ENCODE measurements around the gene NDUFA13.
"Not testable (repeated sequence)": the region's sequence is repeated elsewhere in the genome, so short reads cannot be mapped to it uniquely, and the experiment has no call there.

NDUFA13 gene

DNA sequence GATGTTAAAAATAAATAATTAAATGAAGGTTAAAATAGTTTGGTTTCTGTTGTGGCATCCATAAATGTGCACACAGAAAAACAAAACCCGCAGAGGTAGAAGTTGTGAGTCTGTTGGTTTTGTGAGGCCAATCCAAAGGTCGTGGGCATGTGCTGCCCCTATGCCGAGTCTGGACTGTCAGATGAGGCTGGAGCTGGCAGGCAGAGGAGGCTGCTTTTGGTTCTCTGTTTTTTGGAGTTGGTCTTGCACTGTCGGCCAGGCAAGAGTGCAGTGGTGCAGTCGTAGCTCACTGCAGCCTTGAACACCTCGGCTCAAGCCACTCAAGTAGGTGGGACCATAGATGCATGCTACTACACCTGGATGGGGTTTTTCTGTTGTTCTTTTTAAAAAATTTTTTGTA is 44.3 kb upstream of the NDUFA13 start:
- Histone ChIP-seq H3K4me3 (ENCODE audit: low read depth, low read length) (no peak overlapping the region), H3K36me3 (ENCODE audit: control insufficient read depth in 2 of 2, insufficient read depth in 1 of 2, low read length in 2 of 2) (peaks cover 0 to 46% of the 10 kb centered on the region in 2 experiments; a peak in 1 of 3 replicates), H3K4me1 (ENCODE audit: control insufficient read depth, insufficient read depth, low read length) (no peaks in the 10 kb centered on the region), H3K9me3 (ENCODE audit: control insufficient read depth, insufficient read depth, low read depth, low read length) (no peaks in the 10 kb centered on the region), H3K27ac (ENCODE audit: extremely low read depth, low read depth, low read length) (no peak overlapping the region)
- ChIA-PET POLR2A (interaction anchor here (0.6 kb wide), 2 partner anchors 14 to 47 kb away, joined by 3 to 4 read pairs; no protein-coding TSS in a partner anchor), CTCF (interaction anchor here (1.1 to 1.7 kb wide), 2 partner anchors 19 to 105 kb away, joined by 3 to 4 read pairs; no protein-coding TSS in a partner anchor)
- TF ChIP-seq, protein P1, sequence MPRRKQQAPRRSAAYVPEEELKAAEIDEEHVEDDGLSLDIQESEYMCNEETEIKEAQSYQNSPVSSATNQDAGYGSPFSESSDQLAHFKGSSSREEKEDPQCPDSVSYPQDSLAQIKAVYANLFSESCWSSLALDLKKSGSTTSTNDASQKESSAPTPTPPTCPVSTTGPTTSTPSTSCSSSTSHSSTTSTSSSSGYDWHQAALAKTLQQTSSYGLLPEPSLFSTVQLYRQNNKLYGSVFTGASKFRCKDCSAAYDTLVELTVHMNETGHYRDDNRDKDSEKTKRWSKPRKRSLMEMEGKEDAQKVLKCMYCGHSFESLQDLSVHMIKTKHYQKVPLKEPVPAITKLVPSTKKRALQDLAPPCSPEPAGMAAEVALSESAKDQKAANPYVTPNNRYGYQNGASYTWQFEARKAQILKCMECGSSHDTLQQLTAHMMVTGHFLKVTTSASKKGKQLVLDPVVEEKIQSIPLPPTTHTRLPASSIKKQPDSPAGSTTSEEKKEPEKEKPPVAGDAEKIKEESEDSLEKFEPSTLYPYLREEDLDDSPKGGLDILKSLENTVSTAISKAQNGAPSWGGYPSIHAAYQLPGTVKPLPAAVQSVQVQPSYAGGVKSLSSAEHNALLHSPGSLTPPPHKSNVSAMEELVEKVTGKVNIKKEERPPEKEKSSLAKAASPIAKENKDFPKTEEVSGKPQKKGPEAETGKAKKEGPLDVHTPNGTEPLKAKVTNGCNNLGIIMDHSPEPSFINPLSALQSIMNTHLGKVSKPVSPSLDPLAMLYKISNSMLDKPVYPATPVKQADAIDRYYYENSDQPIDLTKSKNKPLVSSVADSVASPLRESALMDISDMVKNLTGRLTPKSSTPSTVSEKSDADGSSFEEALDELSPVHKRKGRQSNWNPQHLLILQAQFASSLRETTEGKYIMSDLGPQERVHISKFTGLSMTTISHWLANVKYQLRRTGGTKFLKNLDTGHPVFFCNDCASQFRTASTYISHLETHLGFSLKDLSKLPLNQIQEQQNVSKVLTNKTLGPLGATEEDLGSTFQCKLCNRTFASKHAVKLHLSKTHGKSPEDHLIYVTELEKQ (tag by site-specific recombination; IDR thresholded peaks at IDR 0.05; ENCODE audit: borderline replicate concordance): no peak

DNA sequence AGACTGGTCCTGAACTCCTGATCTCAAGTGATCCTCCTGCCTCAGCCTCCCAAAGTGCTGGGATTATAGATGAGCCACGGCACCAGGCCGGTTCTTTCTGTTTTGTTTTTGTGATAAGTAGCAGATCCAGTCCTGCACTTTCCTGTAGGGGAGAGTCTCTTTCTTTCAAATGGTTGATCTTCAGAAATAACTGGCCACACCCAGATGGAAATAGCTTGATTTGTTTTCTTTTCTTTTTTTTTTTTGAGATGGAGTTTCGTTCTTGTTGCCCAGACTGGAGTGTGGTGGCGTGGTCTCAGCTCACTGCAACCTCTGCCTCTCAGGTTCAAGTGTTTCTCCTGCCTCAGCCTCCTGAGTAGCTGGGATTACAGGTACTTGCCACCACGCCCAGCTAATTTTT is 43.9 kb upstream of the NDUFA13 start:
- not testable (repeated sequence) for H3K4me1 ChIP-seq (ENCODE audit: control insufficient read depth, insufficient read depth, low read length); H3K27ac ChIP-seq (ENCODE audit: extremely low read depth, low read depth, low read length); H3K9me3 ChIP-seq (ENCODE audit: control insufficient read depth, insufficient read depth, low read depth, low read length); H3K4me3 ChIP-seq (ENCODE audit: low read depth, low read length)
- ChIA-PET CTCF (interaction anchor here (1.7 kb wide), 1 partner anchor 18 kb away, joined by 4 read pairs; no protein-coding TSS in a partner anchor), POLR2A (interaction anchor here (0.6 kb wide), 2 partner anchors 14 to 47 kb away, joined by 3 to 4 read pairs; no protein-coding TSS in a partner anchor)
- peaks cover 0 to 42% of the 10 kb centered on the region in 2 experiments; a peak in 1 of 3 replicates for H3K36me3 ChIP-seq (ENCODE audit: control insufficient read depth in 2 of 2, insufficient read depth in 1 of 2, low read length in 2 of 2)

DNA sequence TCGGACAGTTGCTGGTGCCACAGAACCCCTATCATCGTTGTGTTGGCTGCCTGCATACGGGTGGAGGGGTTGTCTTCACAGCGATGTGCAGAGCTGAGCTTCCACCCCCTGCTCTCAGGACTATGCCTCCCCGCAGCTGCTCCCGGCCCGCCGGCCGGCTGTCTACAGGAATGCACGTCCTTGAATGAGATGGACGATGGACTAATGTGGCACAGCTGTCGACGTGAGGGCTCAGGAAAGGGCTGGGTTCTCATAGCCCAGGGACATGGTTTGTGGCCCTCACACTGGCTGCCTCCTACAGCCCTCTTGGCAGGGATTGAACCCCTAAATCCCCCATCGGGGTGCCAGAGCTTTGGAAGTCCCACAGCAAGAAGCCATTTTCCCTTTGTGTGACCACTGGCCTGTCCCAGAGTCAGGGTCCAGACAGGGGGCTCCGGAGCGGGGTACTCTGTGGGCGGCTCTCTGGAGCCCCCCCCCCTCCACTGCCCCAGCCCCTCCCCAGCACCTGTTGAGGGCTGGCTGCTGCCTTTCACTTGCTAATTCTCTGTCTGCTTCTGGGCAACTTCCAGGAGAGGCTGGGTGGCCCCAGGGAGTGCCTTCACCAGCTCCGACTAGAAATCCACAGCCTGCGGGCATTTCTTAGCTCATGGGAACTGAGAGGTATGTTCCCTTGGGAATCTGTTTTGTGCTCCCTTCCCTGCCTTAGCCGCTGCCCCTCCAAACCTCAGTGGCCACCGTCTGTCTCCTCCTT is 40.8 kb upstream of the NDUFA13 start:
- TF ChIP-seq ZNF561 (tag by site-specific recombination; IDR thresholded peaks at IDR 0.05; ENCODE audit: borderline replicate concordance) (no peak), SCRT2 (tag by site-specific recombination; IDR thresholded peaks at IDR 0.05) (peak; percentile 51; the same call in 1 of the 2 replicates), ZNF776 (tag by site-specific recombination; IDR thresholded peaks at IDR 0.05; ENCODE audit: borderline replicate concordance) (no peak), SP7 (tag by site-specific recombination; IDR thresholded peaks at IDR 0.05) (no peak)
- TF ChIP-seq, protein P2, sequence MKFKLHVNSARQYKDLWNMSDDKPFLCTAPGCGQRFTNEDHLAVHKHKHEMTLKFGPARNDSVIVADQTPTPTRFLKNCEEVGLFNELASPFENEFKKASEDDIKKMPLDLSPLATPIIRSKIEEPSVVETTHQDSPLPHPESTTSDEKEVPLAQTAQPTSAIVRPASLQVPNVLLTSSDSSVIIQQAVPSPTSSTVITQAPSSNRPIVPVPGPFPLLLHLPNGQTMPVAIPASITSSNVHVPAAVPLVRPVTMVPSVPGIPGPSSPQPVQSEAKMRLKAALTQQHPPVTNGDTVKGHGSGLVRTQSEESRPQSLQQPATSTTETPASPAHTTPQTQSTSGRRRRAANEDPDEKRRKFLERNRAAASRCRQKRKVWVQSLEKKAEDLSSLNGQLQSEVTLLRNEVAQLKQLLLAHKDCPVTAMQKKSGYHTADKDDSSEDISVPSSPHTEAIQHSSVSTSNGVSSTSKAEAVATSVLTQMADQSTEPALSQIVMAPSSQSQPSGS (tag by site-specific recombination; IDR thresholded peaks at IDR 0.05; ENCODE audit: low read depth): no peak
- TF ChIP-seq, protein P3, sequence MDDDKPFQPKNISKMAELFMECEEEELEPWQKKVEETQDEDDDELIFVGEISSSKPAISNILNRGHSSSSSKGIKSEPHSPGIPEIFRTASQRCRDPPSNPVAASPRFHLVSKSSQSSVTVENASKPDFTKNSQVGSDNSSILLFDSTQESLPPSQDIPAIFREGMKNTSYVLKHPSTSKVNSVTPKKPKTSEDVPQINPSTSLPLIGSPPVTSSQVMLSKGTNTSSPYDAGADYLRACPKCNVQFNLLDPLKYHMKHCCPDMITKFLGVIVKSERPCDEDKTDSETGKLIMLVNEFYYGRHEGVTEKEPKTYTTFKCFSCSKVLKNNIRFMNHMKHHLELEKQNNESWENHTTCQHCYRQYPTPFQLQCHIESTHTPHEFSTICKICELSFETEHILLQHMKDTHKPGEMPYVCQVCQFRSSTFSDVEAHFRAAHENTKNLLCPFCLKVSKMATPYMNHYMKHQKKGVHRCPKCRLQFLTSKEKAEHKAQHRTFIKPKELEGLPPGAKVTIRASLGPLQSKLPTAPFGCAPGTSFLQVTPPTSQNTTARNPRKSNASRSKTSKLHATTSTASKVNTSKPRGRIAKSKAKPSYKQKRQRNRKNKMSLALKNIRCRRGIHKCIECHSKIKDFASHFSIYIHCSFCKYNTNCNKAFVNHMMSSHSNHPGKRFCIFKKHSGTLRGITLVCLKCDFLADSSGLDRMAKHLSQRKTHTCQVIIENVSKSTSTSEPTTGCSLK (tag by site-specific recombination; IDR thresholded peaks at IDR 0.05): no peak
- Histone ChIP-seq H3K27ac (ENCODE audit: extremely low read depth, low read depth, low read length) (no peak overlapping the region), H3K36me3 (ENCODE audit: control insufficient read depth in 2 of 2, insufficient read depth in 1 of 2, low read length in 2 of 2) (peaks cover 0 to 32% of the 10 kb centered on the region in 2 experiments; a peak in 1 of 3 replicates), H3K4me1 (ENCODE audit: control insufficient read depth, insufficient read depth, low read length) (0 out of 2 replicates have a peak, but pooled peaks cover 2% of the 10 kb centered on the region), H3K4me3 (ENCODE audit: low read depth, low read length) (no peak overlapping the region), H3K9me3 (ENCODE audit: control insufficient read depth, insufficient read depth, low read depth, low read length) (no peaks in the 10 kb centered on the region)
- ChIA-PET POLR2A (interaction anchor here (1.5 kb wide), 1 partner anchor 70 kb away, joined by 3 read pairs; the partner anchor contains the start of gene GATAD2A), CTCF (interaction anchor here (0.6 to 2.3 kb wide), 9 partner anchors 11 to 223 kb away, joined by 3 to 16 read pairs (median 4); no protein-coding TSS in a partner anchor)
